ENCODE results near the gene MYO15B. TPM values are rescaled to one million over a fixed set of nuclear protein-coding genes. Genes with fewer than 3 reads are reported as not detected.
"Not testable (repeated sequence)": the region's sequence is repeated elsewhere in the genome, so short reads cannot be mapped to it uniquely, and the experiment has no call there.

MYO15B gene
- total RNA-seq, 1 donor from 2014 or later: 81.4 TPM

GRCh38 chr17:75575728-75576127, 11.9 kb upstream of the MYO15B start:
- no peak for DNase-seq (ENCODE audit: low spot score)

GRCh38 chr17:75576661-75577060, 10.9 kb upstream of the MYO15B start:
- DNase-seq (ENCODE audit: low spot score): no peak

- DNase-seq (ENCODE audit: low spot score): not testable (repeated sequence)
These were observed 6.4 kb upstream of the MYO15B start for GRCh38 chr17:75581121-75581725.

- not testable (repeated sequence) for DNase-seq (ENCODE audit: low spot score)
These were observed 4.4 kb upstream of the MYO15B start for GRCh38 chr17:75583197-75583596.

GRCh38 chr17:75584849-75585175, 2.8 kb upstream of the MYO15B start:
- no peak for DNase-seq (ENCODE audit: low spot score)

- DNase-seq (ENCODE audit: low spot score): peak; percentile 40
These were observed 1.0 kb downstream of the MYO15B start for GRCh38 chr17:75588596-75589011.

- DNase-seq (ENCODE audit: low spot score): peak; percentile 92
These were observed 1.7 kb downstream of the MYO15B start for GRCh38 chr17:75589012-75589918.

- no peak for DNase-seq (ENCODE audit: low spot score)
These were observed 2.3 kb downstream of the MYO15B start for GRCh38 chr17:75589919-75590303.

GRCh38 chr17:75590314-75590761, 2.7 kb downstream of the MYO15B start:
- no peak for DNase-seq (ENCODE audit: low spot score)

GRCh38 chr17:75590849-75591721, 3.5 kb downstream of the MYO15B start:
- no peak for DNase-seq (ENCODE audit: low spot score)

- no peak for DNase-seq (ENCODE audit: low spot score)
These were observed 4.2 kb downstream of the MYO15B start for GRCh38 chr17:75591722-75592302.

GRCh38 chr17:75592348-75593020, 4.9 kb downstream of the MYO15B start:
- no peak for DNase-seq (ENCODE audit: low spot score)

GRCh38 chr17:75593430-75593829, 5.8 kb downstream of the MYO15B start:
- DNase-seq (ENCODE audit: low spot score): not testable (repeated sequence)

GRCh38 chr17:75594499-75595283, 7.1 kb downstream of the MYO15B start:
- no peak for DNase-seq (ENCODE audit: low spot score)

GRCh38 chr17:75595284-75595919, 7.8 kb downstream of the MYO15B start:
- no peak for DNase-seq (ENCODE audit: low spot score)

- DNase-seq (ENCODE audit: low spot score): no peak
These were observed 8.3 kb downstream of the MYO15B start for GRCh38 chr17:75595920-75596313.

GRCh38 chr17:75596320-75597087, 8.9 kb downstream of the MYO15B start:
- no peak for DNase-seq (ENCODE audit: low spot score)

- no peak for DNase-seq (ENCODE audit: low spot score)
These were observed 13.7 kb downstream of the MYO15B start for GRCh38 chr17:75601057-75601987.
